Epithelial cell of esophagus (primary cell): ENCODE results near the gene IFITM10.
A peak's percentile ranks its signal among the peaks of the same experiment; 100 is the strongest.

Experiments used
- DNase-seq: peaks from one replicate; pipeline ENCODE4 v3.0.0; 2010; ENCODE audit warnings: low read depth
- H3K4me3 ChIP-seq: 2 replicates; pipeline ENCODE4 v1.5.1; 2011; ENCODE audit warnings: mild to moderate bottlenecking, low read length, control low read depth
- CTCF ChIP-seq: IDR thresholded peaks from 2 replicates; pipeline ENCODE4 v1.5.1; 2011; ENCODE audit warnings: low read depth, mild to moderate bottlenecking, low read length, control low read depth, inconsistent platforms; ENCODE audit not compliant: insufficient read depth; ENCODE audit errors: missing control alignments

IFITM10 gene

GRCh38 chr11:1748636-1749394, 1.6 kb downstream of the IFITM10 start:
- peak; percentile 51 for DNase-seq
- H3K4me3 ChIP-seq: peak overlapping the region; percentile 83
- no peak for TF ChIP-seq CTCF

GRCh38 chr11:1747753-1748635, 2.4 kb downstream of the IFITM10 start:
- peak; percentile 19 for TF ChIP-seq CTCF
- H3K4me3 ChIP-seq: peak overlapping the region; percentile 83
- no peak for DNase-seq

DNA sequence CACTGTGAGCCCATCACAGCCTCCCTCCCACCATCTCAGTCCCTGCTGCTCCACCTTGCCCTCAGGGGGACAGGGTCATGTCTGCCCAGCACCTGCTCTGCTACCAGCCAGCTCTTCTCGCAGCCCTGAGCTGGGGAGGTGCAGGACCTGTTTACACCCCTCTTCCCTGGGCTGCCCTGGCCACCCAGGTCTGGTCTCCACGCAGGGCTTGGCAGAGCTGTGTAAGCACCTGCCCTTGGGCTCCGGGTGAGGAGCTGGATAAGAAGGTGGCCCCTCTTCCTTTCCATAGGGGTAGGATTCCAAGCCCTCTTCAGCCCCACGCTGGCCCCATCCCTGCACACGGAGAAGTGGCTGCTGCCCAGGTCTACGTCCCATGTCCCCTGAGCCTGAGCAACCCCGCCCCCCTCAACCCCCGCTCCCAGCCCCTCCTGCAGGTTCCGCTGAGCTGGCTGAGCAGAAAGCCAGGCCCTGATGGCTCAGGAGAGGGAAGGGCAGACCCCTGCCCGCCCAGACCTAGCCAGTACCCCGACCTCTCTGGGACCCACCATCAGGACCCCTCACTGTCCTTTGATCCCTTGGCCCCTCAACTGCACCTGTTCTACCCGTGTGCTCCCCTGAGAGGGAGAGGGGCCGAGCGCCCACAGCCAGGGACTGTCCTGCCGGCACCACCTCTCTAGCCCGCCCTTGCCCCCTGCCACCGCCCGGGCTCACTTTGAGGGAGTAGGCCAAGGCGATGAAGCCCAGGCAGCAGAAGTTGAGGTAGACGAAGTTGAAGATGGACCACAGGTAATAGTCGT, 3.2 kb downstream of the IFITM10 start:
- H3K4me3 ChIP-seq: peak overlapping the region; percentile 83
- DNase-seq: no peak
- no peak for TF ChIP-seq CTCF

- no peak for TF ChIP-seq CTCF
- H3K4me3 ChIP-seq: peak overlapping the region; percentile 83
- no peak for DNase-seq
These were observed 3.9 kb downstream of the IFITM10 start for GRCh38 chr11:1746511-1746931.

GRCh38 chr11:1745701-1746320, 4.6 kb downstream of the IFITM10 start:
- TF ChIP-seq CTCF: no peak
- no peak for DNase-seq
- H3K4me3 ChIP-seq: no peak overlapping the region
